H9 (cell line): ENCODE measurements around the gene S100A6. TPM values are rescaled to one million over a fixed set of nuclear protein-coding genes. Genes with fewer than 3 reads are reported as not detected.
A peak's percentile ranks its signal among the peaks of the same experiment; 100 is the strongest.
"Not testable (repeated sequence)": the region's sequence is repeated elsewhere in the genome, so short reads cannot be mapped to it uniquely, and the experiment has no call there.

Experiments
- DNase-seq: peaks from one replicate; pipeline ENCODE4 v3.0.0-alpha.2; 2017
- H2AFZ ChIP-seq: one replicate; pipeline ENCODE4 v1.6.1; 2013; ENCODE audit warnings: mild to moderate bottlenecking, low read length, control low read depth, moderate library complexity
- H2AK5ac ChIP-seq: 2 replicates; pipeline ENCODE4 v1.6.1; 2013; ENCODE audit warnings: low read length, control low read depth, mixed read lengths; ENCODE audit not compliant: insufficient read length
- H2BK120ac ChIP-seq: one replicate; pipeline ENCODE4 v1.6.1; 2013; ENCODE audit warnings: low read depth, mild to moderate bottlenecking, low read length, control low read depth, inconsistent platforms; ENCODE audit not compliant: poor library complexity, severe bottlenecking
- H2BK12ac ChIP-seq: 2 replicates; pipeline ENCODE4 v1.6.1; 2013; ENCODE audit warnings: low read length, control low read depth, mixed read lengths, low read depth; ENCODE audit not compliant: insufficient read length
- H2BK15ac ChIP-seq: 2 replicates; pipeline ENCODE4 v1.6.1; 2013; ENCODE audit warnings: low read depth, low read length, control low read depth
- H2BK20ac ChIP-seq: one replicate; pipeline ENCODE4 v1.6.1; 2013; ENCODE audit warnings: low read depth, mild to moderate bottlenecking, low read length, control low read depth, inconsistent platforms; ENCODE audit not compliant: poor library complexity, severe bottlenecking
- H2BK5ac ChIP-seq: 2 replicates; pipeline ENCODE4 v1.6.1; 2013; ENCODE audit warnings: low read length, control low read depth, mixed read lengths; ENCODE audit not compliant: insufficient read length
- H3K14ac ChIP-seq: 2 replicates; pipeline ENCODE4 v1.6.1; 2013; ENCODE audit warnings: low read length, control low read depth; ENCODE audit not compliant: insufficient read depth
- H3K18ac ChIP-seq: 2 replicates; pipeline ENCODE4 v1.6.1; 2013; ENCODE audit warnings: low read depth, mild to moderate bottlenecking, mixed read lengths, low read length, control low read depth; ENCODE audit not compliant: insufficient read length
- H3K23ac ChIP-seq: 2 replicates; pipeline ENCODE4 v1.6.1; 2013; ENCODE audit warnings: low read length, control low read depth, mixed read lengths, low read depth; ENCODE audit not compliant: insufficient read length
- H3K23me2 ChIP-seq: 2 replicates; pipeline ENCODE4 v1.6.1; 2013; ENCODE audit warnings: low read depth, mild to moderate bottlenecking, mixed read lengths, low read length, control low read depth; ENCODE audit not compliant: insufficient read length, poor library complexity, severe bottlenecking
- H3K27ac ChIP-seq: 2 replicates; pipeline ENCODE4 v1.5.1; 2013; ENCODE audit warnings: low read length, control low read depth, mixed read lengths, low read depth; ENCODE audit not compliant: insufficient read length
- H3K27me3 ChIP-seq: 2 replicates; pipeline ENCODE4 v1.6.1; 2013; ENCODE audit warnings: low read length, control low read depth, inconsistent platforms; ENCODE audit not compliant: insufficient read depth
- H3K4ac ChIP-seq: 2 replicates; pipeline ENCODE4 v1.6.1; 2013; ENCODE audit warnings: low read depth, mild to moderate bottlenecking, control low read depth, inconsistent platforms, low read length, moderate library complexity
- H3K4me1 ChIP-seq: 2 replicates; pipeline ENCODE4 v1.6.1; 2013; ENCODE audit warnings: low read length, control low read depth, inconsistent platforms; ENCODE audit not compliant: insufficient read depth
- H3K4me2 ChIP-seq: 2 replicates; pipeline ENCODE4 v1.6.1; 2013; ENCODE audit warnings: low read length, control low read depth, mixed read lengths; ENCODE audit not compliant: insufficient read length, insufficient read depth
- H3K56ac ChIP-seq: 2 replicates; pipeline ENCODE4 v1.6.1; 2013; ENCODE audit warnings: low read depth, mild to moderate bottlenecking, mixed read lengths, low read length, control low read depth; ENCODE audit not compliant: insufficient read length
- H3K79me1 ChIP-seq: 2 replicates; pipeline ENCODE4 v1.6.1; 2013; ENCODE audit warnings: low read depth, mild to moderate bottlenecking, moderate library complexity, low read length, control low read depth, inconsistent platforms; ENCODE audit not compliant: insufficient read depth, poor library complexity, severe bottlenecking
- H3K79me2 ChIP-seq: 2 replicates; pipeline ENCODE4 v1.6.1; 2013; ENCODE audit warnings: low read length, control low read depth, inconsistent platforms; ENCODE audit not compliant: insufficient read depth
- H3K9ac ChIP-seq: 2 replicates; pipeline ENCODE4 v1.6.1; 2013; ENCODE audit warnings: low read length, control low read depth, mixed read lengths; ENCODE audit not compliant: insufficient read length; ENCODE audit errors: extremely low read depth
- H3K9me3 ChIP-seq: one replicate; pipeline ENCODE4 v1.6.1; 2013; ENCODE audit warnings: low read depth, low read length, inconsistent platforms; ENCODE audit not compliant: control insufficient read depth
- H3T11ph ChIP-seq: one replicate; pipeline ENCODE4 v1.6.1; 2013; ENCODE audit warnings: mild to moderate bottlenecking, low read length, control low read depth, inconsistent platforms
- H4K20me1 ChIP-seq: one replicate; pipeline ENCODE4 v1.6.1; 2013; ENCODE audit not compliant: control insufficient read depth, insufficient read length, insufficient read depth
- H4K5ac ChIP-seq: 2 replicates; pipeline ENCODE4 v1.6.1; 2013; ENCODE audit warnings: low read depth, mild to moderate bottlenecking, mixed read lengths, low read length, control low read depth; ENCODE audit not compliant: insufficient read length
- H4K8ac ChIP-seq: replicated peaks from 2 replicates; pipeline ENCODE4 v1.6.1; 2013; ENCODE audit warnings: low read length, control low read depth, mixed read lengths, low read depth; ENCODE audit not compliant: insufficient read length
- H4K91ac ChIP-seq: 2 replicates; pipeline ENCODE4 v1.6.1; 2013; ENCODE audit warnings: low read depth, mild to moderate bottlenecking, moderate library complexity, mixed read lengths, low read length, control low read depth; ENCODE audit not compliant: insufficient read length
- H3K27ac Mint-ChIP-seq, 3 experiments: 2 replicates in 2 of 3; 3 replicates in 1 of 3; pipeline ENCODE4 v1.8.0; 2020 to 2021; ENCODE audit warnings: mixed read lengths in 3 of 3, mild to moderate bottlenecking in 1 of 3, moderate library complexity in 1 of 3
- H3K27me3 Mint-ChIP-seq: 2 replicates; pipeline ENCODE4 v1.8.0; 2021; ENCODE audit warnings: low read depth, mild to moderate bottlenecking, moderate library complexity, mixed read lengths
- H3K36me3 Mint-ChIP-seq, 3 experiments: 2 replicates in 2 of 3; 3 replicates in 1 of 3; pipeline ENCODE4 v1.8.0; 2020 to 2021; ENCODE audit warnings: low read depth in 3 of 3, mixed read lengths in 3 of 3; ENCODE audit not compliant: insufficient read depth in 1 of 3
- H3K4me1 Mint-ChIP-seq, 2 experiments: 2 replicates each; pipeline ENCODE4 v1.8.0; 2020; ENCODE audit warnings: mixed read lengths in 2 of 2
- H3K4me3 Mint-ChIP-seq, 2 experiments: 2 replicates in 1 of 2; 3 replicates in 1 of 2; pipeline ENCODE4 v1.8.0; 2020 to 2021; ENCODE audit warnings: mild to moderate bottlenecking in 2 of 2, mixed read lengths in 2 of 2, moderate library complexity in 1 of 2
- H3K9me3 Mint-ChIP-seq, 2 experiments: 2 replicates in 1 of 2; 3 replicates in 1 of 2; pipeline ENCODE4 v1.8.0; 2020; ENCODE audit warnings: mild to moderate bottlenecking in 2 of 2, mixed read lengths in 2 of 2, moderate library complexity in 1 of 2
- WGBS: extraction: QIAGEN DNeasy Blood & Tissue Kit; methylation state at CpG from one replicate; pipeline ENCODE4 v1.1.7; 2013; ENCODE audit warnings: missing lambda C conversion rate, low lambda C conversion rate, mixed read lengths; ENCODE audit not compliant: insufficient read length; ENCODE audit errors: extremely low coverage; 5-methylcytosine and 5-hydroxymethylcytosine counted together
- total RNA-seq: library from RNA; stranded (reverse); gene quantifications from 2 replicates; pipeline ENCODE4 v1.2.1, GENCODE V29; 2021
- TF ChIP-seq, protein P1 (sequence below): fragments of 200-600 bp; sonication (generic); conservative IDR thresholded peaks from 3 replicates; pipeline ENCODE4 v1.8.0; 2021; ENCODE audit warnings: antibody characterized with exemption, mild to moderate bottlenecking

Gene S100A6
- total RNA-seq, 1 experiment from 2014 or later = not detected

DNA sequence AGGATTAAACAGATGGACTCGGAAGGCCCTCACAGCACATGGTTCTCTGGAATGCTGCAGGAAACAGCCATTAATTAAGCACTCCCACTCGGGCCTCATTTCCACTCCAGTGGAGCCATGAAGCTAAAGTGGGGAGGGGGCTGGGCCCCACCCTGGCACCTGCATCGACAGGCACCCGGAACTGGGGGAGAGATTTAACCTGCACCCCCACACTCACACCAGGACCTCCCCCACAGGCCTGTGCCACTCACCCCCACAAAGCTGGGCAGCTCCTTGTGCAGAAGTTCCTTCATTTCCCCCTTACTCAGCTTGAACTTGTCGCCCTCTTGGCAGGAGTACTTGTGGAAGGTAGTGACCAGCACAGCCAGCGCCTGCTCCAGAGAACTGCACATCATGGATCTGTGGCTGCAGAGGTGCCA, 27.7 kb upstream of the S100A6 start:
- no peaks in the 10 kb centered on the region for H3K79me1 ChIP-seq
- H3K27me3 Mint-ChIP-seq = peaks cover 6% of the 10 kb centered on the region
- no peak overlapping the region for H3K4ac ChIP-seq
- no peaks in the 10 kb centered on the region for H3K79me2 ChIP-seq
- no CpG with 5 or more reads among the region's 6 CpGs for WGBS
- no peak overlapping the region for H3K18ac ChIP-seq
- H2BK120ac ChIP-seq = no peak overlapping the region
- H2BK12ac ChIP-seq = no peak overlapping the region
- no peak overlapping the region for H3T11ph ChIP-seq
- H3K4me1 Mint-ChIP-seq = peaks cover 27 to 29% of the 10 kb centered on the region in 2 experiments
- no peaks in the 10 kb centered on the region for H3K23me2 ChIP-seq
- no peak overlapping the region for H3K23ac ChIP-seq
- H3K4me1 ChIP-seq = peaks cover 7% of the 10 kb centered on the region; the same call in 1 of the 2 replicates
- no peak overlapping the region for H2BK20ac ChIP-seq
- peaks cover under 1% of the 10 kb centered on the region for H4K20me1 ChIP-seq
- H2BK5ac ChIP-seq = no peak overlapping the region
- H3K9me3 Mint-ChIP-seq = no peaks in the 10 kb centered on the region
- H3K27me3 ChIP-seq = no peaks in the 10 kb centered on the region
- no peak overlapping the region for H2AFZ ChIP-seq
- TF ChIP-seq, protein P1, sequence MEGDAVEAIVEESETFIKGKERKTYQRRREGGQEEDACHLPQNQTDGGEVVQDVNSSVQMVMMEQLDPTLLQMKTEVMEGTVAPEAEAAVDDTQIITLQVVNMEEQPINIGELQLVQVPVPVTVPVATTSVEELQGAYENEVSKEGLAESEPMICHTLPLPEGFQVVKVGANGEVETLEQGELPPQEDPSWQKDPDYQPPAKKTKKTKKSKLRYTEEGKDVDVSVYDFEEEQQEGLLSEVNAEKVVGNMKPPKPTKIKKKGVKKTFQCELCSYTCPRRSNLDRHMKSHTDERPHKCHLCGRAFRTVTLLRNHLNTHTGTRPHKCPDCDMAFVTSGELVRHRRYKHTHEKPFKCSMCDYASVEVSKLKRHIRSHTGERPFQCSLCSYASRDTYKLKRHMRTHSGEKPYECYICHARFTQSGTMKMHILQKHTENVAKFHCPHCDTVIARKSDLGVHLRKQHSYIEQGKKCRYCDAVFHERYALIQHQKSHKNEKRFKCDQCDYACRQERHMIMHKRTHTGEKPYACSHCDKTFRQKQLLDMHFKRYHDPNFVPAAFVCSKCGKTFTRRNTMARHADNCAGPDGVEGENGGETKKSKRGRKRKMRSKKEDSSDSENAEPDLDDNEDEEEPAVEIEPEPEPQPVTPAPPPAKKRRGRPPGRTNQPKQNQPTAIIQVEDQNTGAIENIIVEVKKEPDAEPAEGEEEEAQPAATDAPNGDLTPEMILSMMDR = no peak
- no peak overlapping the region for H2BK15ac ChIP-seq
- H3K9me3 ChIP-seq = no peaks in the 10 kb centered on the region
- no peaks in the 10 kb centered on the region for H3K36me3 Mint-ChIP-seq
- DNase-seq = no peak
- H4K91ac ChIP-seq = no peak overlapping the region
- no peak overlapping the region for H3K9ac ChIP-seq
- H3K4me3 Mint-ChIP-seq = no peak overlapping the region
- H2AK5ac ChIP-seq = no peak overlapping the region
- no peak overlapping the region for H3K56ac ChIP-seq
- H4K5ac ChIP-seq = no peak overlapping the region
- H4K8ac ChIP-seq = no peak overlapping the region
- H3K27ac Mint-ChIP-seq = peak overlapping the region in 1 of 3 experiments; percentile 49; a peak in 1 of 7 replicates
- H3K4me2 ChIP-seq = no peak overlapping the region
- H3K27ac ChIP-seq = no peak overlapping the region
- H3K14ac ChIP-seq = no peak overlapping the region

DNA sequence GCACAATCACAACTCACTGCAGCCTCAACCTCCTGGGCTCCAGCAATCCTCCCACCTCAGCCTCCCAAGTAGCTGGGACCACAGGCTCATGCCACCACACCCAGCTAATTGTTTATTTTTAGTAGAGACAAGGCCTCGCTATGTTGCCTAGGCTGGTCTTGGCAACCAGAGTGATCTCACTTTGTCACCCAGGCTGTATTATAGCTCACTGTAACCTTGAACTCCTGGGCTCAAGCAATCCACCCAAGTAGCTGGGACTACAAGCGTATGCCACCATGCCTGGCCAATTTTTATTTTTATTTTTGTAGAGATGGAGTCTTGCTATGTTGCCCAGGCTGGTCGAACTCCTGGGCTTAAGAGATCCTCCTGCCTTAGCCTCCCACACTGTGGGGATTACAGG, 26.2 kb upstream of the S100A6 start:
- not testable (repeated sequence) for H3K4me1 ChIP-seq, H2AFZ ChIP-seq, H2BK20ac ChIP-seq, H2BK5ac ChIP-seq, H3K4me2 ChIP-seq, H3K4ac ChIP-seq, H4K8ac ChIP-seq, H3K14ac ChIP-seq, H3K27ac ChIP-seq, H3K27me3 ChIP-seq, H3T11ph ChIP-seq, H3K18ac ChIP-seq, H3K4me3 Mint-ChIP-seq, H3K9me3 Mint-ChIP-seq, H3K36me3 Mint-ChIP-seq, H3K79me2 ChIP-seq, H2BK12ac ChIP-seq, H4K5ac ChIP-seq, H3K23ac ChIP-seq, H3K27ac Mint-ChIP-seq, H3K79me1 ChIP-seq, H3K27me3 Mint-ChIP-seq, H3K9me3 ChIP-seq, H4K91ac ChIP-seq, H3K23me2 ChIP-seq, H2AK5ac ChIP-seq, H2BK120ac ChIP-seq, DNase-seq, H4K20me1 ChIP-seq, H3K9ac ChIP-seq, H3K56ac ChIP-seq, H2BK15ac ChIP-seq
- WGBS = no CpG with 5 or more reads among the region's 3 CpGs
- H3K4me1 Mint-ChIP-seq = peaks cover 14 to 16% of the 10 kb centered on the region in 2 experiments
